ENCODE results near the gene EXOC2.
"Not testable (repeated sequence)": the region's sequence is repeated elsewhere in the genome, so short reads cannot be mapped to it uniquely, and the experiment has no call there.

DNA sequence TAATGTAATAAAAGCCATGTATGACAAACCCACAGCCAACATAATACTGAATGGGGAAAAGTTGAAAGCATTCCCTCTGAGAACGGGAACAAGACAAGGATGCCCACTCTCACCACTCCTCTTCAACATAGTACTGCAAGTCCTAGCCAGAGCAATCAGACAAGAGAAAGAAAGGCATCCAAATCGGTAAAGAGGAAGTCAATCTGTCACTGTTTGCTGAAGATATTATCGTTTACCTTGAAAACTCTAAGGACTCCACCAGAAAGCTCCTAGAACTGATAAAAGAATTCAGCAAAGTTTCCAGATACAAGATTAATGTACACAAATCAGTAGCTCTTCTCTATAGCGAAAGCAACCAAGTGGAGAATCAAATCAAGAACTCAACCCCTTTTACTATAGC is 29.2 kb downstream of the EXOC2 start:
- TF ChIP-seq CTCF (IDR thresholded peaks at IDR 0.05); EP300 (IDR thresholded peaks at IDR 0.05; ENCODE audit: low read depth); POLR2A (IDR thresholded peaks at IDR 0.05): not testable (repeated sequence)

Data from transverse colon (tissue), 3 donors.